Measurements from ENCODE around the gene MKKS. TPM values are rescaled to one million over a fixed set of nuclear protein-coding genes. Genes with fewer than 3 reads are reported as not detected.

Gene MKKS
- total RNA-seq: 3.5 and 4.3 TPM in 2 replicates

DNA sequence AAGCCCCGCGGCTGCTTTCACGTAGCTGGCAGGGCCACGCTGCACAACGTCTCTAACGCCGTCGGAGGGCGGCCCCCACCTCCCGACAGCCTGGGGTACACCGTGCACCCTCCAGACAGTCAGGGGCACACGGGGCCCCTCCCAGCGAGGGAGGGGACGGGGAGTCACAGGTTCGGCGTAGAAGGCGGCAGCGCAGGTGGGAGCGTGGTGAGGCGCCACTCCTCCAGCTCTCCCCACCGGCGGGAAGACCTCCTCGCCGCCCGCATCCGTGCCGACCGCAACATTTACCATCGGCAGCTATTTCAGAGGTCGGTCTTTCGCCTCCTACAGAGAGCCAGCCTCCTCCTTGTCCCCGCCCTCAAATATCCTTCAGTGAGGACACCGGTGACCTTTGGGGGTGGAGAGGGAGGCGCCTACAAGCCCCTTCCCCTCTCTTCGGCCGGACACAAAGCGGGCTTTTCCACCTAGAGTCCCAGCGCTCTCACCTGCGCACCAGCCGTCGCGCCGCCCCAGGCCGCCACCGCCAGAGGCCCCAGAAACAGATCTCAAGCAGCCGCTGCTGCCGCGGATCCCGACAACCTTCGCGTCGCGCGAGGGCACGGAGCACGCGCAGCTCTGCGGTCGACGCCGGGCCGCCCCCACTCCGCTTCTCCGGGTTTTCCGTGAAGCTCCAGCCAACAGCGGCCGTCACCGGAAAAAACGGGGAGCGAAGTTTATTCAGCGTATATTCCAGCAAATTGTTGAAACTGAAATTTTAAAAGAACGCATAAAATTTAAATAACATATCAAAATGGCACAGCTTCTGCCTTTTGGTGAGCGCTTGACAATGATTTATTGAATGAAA lies at the start of gene MKKS:
Gene MKKS, minus strand, starts transcription at position 600 of the 844 bp plus-strand sequence. CDS start 20,708 bp downstream, outside the sequence.

GRCh38 chr20:10434832-10435812 lies 1.1 kb upstream of the MKKS start, which contains the start of gene SLX4IP:
TSS of gene SLX4IP (plus strand) at chr20:10435305. CDS start at chr20:10458205, 22,900 bp downstream.

Other genes with a start within 250 kb of the MKKS start
- not detected in 2 replicates for gene SNAP25, start 215.4 kb downstream of the MKKS start, total RNA-seq
- gene SLX4IP, start 1.1 kb upstream of the MKKS start, total RNA-seq: 2.8 and 4.2 TPM in 2 replicates
- gene JAG1, start 239.8 kb upstream of the MKKS start, total RNA-seq: 140 and 171 TPM in 2 replicates

Data from endothelial cell of coronary artery (primary cell).